ENCODE data around the gene NBPF1.
"Not testable (repeated sequence)": the region's sequence is repeated elsewhere in the genome, so short reads cannot be mapped to it uniquely, and the experiment has no call there.

The NBPF1 gene

GRCh38 chr1:16545682-16546095 is 67.7 kb downstream of the NBPF1 start:
- not testable (repeated sequence) for DNase-seq

- DNase-seq, result not testable (repeated sequence)
Observed at GRCh38 chr1:16540421-16540893, 72.9 kb downstream of the NBPF1 start.

- not testable (repeated sequence) for DNase-seq
Observed at GRCh38 chr1:16537528-16537927, 75.8 kb downstream of the NBPF1 start.

GRCh38 chr1:16536796-16537195 is 76.6 kb downstream of the NBPF1 start:
- DNase-seq, result not testable (repeated sequence)

- not testable (repeated sequence) for DNase-seq
Observed at GRCh38 chr1:16535898-16536297, 77.5 kb downstream of the NBPF1 start.

GRCh38 chr1:16535487-16535886 is 77.9 kb downstream of the NBPF1 start:
- DNase-seq, result peak in 1 of 14 donors; percentile 85

- peak in 11 of 14 donors; percentile 1 to 85 (median 32) for DNase-seq
Observed at GRCh38 chr1:16534829-16535456, 78.4 kb downstream of the NBPF1 start.

- DNase-seq, result peak in 1 of 14 donors; percentile 27
Observed at GRCh38 chr1:16534239-16534828, 79.0 kb downstream of the NBPF1 start.

- peak in 1 of 14 donors; percentile 5 for DNase-seq
Observed at GRCh38 chr1:16532235-16532991, 81.0 kb downstream of the NBPF1 start.

GRCh38 chr1:16528338-16528737 is 85.0 kb downstream of the NBPF1 start:
- not testable (repeated sequence) for DNase-seq

- DNase-seq, result not testable (repeated sequence)
Observed at GRCh38 chr1:16525769-16526168, 87.6 kb downstream of the NBPF1 start.

GRCh38 chr1:16521679-16522078 is 91.7 kb downstream of the NBPF1 start:
- DNase-seq, result not testable (repeated sequence)

- peak in 1 of 14 donors; percentile 10 for DNase-seq
Observed at GRCh38 chr1:16521288-16521583, 92.1 kb downstream of the NBPF1 start.

GRCh38 chr1:16520435-16521287 is 92.7 kb downstream of the NBPF1 start:
- peak in 4 of 14 donors; percentile 5 to 23 (median 20) for DNase-seq

GRCh38 chr1:16519255-16519951 is 94.0 kb downstream of the NBPF1 start:
- not testable (repeated sequence) for DNase-seq

- DNase-seq, result not testable (repeated sequence)
Observed at GRCh38 chr1:16518913-16519254, 94.5 kb downstream of the NBPF1 start.

GRCh38 chr1:16516694-16517410 is 96.5 kb downstream of the NBPF1 start:
- not testable (repeated sequence) for DNase-seq

GRCh38 chr1:16514107-16515055 is 99.0 kb downstream of the NBPF1 start, which contains the start of gene RNU1-1:
Gene RNU1-1 (minus strand): TSS chr1:16514285.
- DNase-seq, result peak in 9 of 14 donors; percentile 15 to 95 (median 89)

- DNase-seq, result peak in 4 of 14 donors; percentile 50 to 72 (median 57)
Observed at GRCh38 chr1:16513412-16514106, 99.8 kb downstream of the NBPF1 start.

Measured in C1 segment of cervical spinal cord (tissue), 14 donors.